Stomach smooth muscle (tissue), 2 donors: ENCODE results near the gene PDZD2.
"Not testable (repeated sequence)": the region's sequence is repeated elsewhere in the genome, so short reads cannot be mapped to it uniquely, and the experiment has no call there.

Experiments
- H3K27ac ChIP-seq: one replicate; pipeline ENCODE4 v1.7.0; 2013; ENCODE audit warnings: mild to moderate bottlenecking, low read length, inconsistent platforms
- H3K27me3 ChIP-seq, 2 donors: one replicate each; pipeline ENCODE4 v1.7.0; 2013; ENCODE audit warnings: low read length in 2 of 2; ENCODE audit not compliant: insufficient read depth in 2 of 2, control insufficient read depth in 1 of 2
- H3K36me3 ChIP-seq, 2 donors: one replicate each; pipeline ENCODE4 v1.7.0; 2013; ENCODE audit warnings: low read length in 2 of 2; ENCODE audit not compliant: control insufficient read depth in 2 of 2, insufficient read depth in 2 of 2
- H3K4me1 ChIP-seq: one replicate; pipeline ENCODE4 v1.7.0; 2013; ENCODE audit warnings: low read length; ENCODE audit not compliant: control insufficient read depth, insufficient read depth
- H3K4me3 ChIP-seq, 2 donors: one replicate each; pipeline ENCODE4 v1.7.0; 2013; ENCODE audit warnings: low read length in 2 of 2
- H3K9ac ChIP-seq, 2 donors: one replicate each; pipeline ENCODE4 v1.7.0; 2013; ENCODE audit warnings: low read length in 2 of 2, mild to moderate bottlenecking in 1 of 2
- H3K9me3 ChIP-seq, 2 donors: one replicate each; pipeline ENCODE4 v1.7.0; 2013; ENCODE audit warnings: low read length in 2 of 2; ENCODE audit not compliant: control insufficient read depth in 2 of 2
- donor health status: healthy.
- donor health status: Pancreatic carcinoma.

The PDZD2 gene

DNA sequence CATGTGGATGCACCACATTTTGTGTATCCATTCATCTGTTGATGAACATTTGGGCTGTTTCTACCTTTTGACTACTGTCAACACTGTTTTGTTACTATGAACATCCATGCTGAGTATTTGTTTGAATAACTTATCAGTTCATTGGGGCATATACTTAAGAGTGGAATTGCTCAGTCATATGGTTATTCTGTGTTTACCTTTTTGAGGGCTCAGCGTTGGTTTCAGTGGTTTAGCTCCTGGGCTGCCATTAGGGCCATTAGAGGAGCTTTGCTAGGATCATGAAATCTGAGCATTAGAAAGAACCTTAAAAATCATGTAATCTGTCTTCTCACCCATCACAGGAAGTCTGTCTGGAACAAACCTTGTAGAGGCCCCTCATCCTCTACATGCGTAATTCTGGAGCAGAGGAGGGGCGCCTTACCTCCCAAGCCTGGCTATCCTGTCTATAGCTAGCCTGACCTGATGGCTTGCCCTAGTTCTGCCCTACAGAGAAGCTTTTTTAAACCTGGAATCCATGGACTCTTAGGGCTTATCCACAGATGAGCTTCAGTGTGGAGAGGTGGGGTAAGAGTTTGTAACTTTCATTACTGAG lies 92.9 kb downstream of the PDZD2 start:
- no peaks in the 10 kb centered on the region for H3K4me1 ChIP-seq
- no peak overlapping the region for H3K4me3 ChIP-seq
- H3K9me3 ChIP-seq = no peaks in the 10 kb centered on the region
- no peak overlapping the region for H3K9ac ChIP-seq
- no peaks in the 10 kb centered on the region for H3K36me3 ChIP-seq
- no peak overlapping the region for H3K27ac ChIP-seq
- H3K27me3 ChIP-seq = peaks cover 0 to 2% of the 10 kb centered on the region in 2 donors

DNA sequence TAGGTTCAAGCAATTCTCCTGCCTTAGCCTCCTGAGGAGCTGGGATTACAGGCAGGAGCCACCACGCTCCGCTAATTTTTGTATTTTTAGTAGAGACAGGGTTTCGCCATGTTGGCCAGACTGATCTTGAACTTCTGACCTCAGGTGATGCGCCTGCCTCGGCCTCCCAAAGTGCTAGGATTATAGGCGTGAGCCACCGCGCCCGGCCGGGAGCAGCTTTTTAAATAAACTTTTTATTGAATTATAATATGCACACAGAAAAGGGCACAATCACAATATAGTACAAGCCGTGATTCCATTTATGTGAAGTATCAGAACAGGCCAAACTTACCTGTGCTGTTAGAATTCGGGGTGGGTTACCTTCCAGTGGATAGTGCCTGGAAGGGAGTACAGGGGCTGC lies 93.9 kb downstream of the PDZD2 start:
- not testable (repeated sequence) for H3K27ac ChIP-seq, H3K4me1 ChIP-seq, H3K27me3 ChIP-seq, H3K9me3 ChIP-seq, H3K4me3 ChIP-seq, H3K9ac ChIP-seq, H3K36me3 ChIP-seq

DNA sequence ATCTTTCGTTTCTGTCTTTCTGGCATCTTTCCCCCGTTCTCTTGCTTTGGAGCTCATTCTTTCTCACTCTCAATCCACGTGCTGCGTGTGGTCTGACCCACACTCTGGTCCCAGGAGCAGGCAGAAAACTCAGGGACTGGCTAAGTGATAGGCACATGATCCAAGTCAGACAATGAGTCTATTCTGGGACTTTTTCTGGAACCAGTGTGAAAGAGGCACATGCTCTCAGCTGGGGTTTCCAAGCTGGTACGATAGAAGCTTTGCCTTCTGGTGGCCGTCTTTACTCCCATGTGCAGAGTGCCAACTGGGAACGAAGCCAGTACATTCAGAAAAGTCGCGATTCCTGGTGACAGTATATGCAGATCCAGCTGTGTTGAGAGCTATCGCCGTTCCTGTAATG lies 94.4 kb downstream of the PDZD2 start:
- Histone ChIP-seq H3K9ac (no peak overlapping the region), H3K4me3 (no peak overlapping the region), H3K27ac (no peak overlapping the region), H3K27me3 (peaks cover 0 to 2% of the 10 kb centered on the region in 2 donors), H3K36me3 (no peaks in the 10 kb centered on the region), H3K4me1 (no peaks in the 10 kb centered on the region), H3K9me3 (no peaks in the 10 kb centered on the region)

DNA sequence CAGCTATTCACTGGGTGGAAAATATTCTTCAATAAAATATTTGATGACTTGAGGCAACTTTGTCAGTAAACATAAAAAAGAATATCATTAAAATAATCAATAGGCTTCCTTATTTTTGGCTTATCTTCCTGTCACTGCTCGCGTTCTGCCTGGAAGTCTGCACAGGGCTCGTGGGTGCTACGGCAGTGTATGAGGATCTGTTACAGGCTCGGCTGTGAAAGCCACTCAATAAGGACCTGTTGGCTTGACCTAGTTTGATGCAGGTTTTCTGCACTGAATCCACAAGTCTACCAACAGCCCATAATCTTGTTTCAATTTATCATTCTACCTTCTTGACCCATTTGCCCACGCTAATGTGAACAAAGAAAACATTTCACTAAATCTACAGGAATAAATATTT lies 97.2 kb downstream of the PDZD2 start:
- Histone ChIP-seq H3K27ac (no peak overlapping the region), H3K9me3 (peaks cover 0 to 5% of the 10 kb centered on the region in 2 donors), H3K36me3 (no peaks in the 10 kb centered on the region), H3K27me3 (peaks cover 0 to 2% of the 10 kb centered on the region in 2 donors), H3K4me3 (no peak overlapping the region), H3K9ac (no peak overlapping the region), H3K4me1 (no peaks in the 10 kb centered on the region)

DNA sequence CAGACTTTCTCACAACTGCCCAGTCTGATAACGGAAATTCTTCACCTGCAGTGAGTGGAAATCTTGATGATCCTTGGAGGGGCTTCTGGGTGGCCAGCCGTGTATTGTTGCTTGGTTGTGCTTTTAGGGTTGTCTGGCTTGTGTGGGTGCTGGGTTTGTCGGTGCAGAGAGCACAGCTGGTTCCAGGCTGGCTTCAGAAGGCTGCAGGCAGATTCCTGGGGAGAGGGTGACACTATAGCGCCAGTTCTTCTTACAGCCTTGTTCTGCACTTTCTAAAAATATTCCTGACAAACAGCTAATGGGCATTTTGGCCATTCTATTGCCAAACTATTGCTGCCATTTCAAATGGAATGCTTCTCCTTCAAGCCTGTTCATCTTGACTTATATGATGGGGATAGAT lies 99.3 kb downstream of the PDZD2 start:
- Histone ChIP-seq H3K27ac (no peak overlapping the region), H3K27me3 (no peaks in the 10 kb centered on the region), H3K4me3 (no peak overlapping the region), H3K36me3 (no peaks in the 10 kb centered on the region), H3K4me1 (no peaks in the 10 kb centered on the region), H3K9me3 (peaks cover 0 to 5% of the 10 kb centered on the region in 2 donors), H3K9ac (no peak overlapping the region)

DNA sequence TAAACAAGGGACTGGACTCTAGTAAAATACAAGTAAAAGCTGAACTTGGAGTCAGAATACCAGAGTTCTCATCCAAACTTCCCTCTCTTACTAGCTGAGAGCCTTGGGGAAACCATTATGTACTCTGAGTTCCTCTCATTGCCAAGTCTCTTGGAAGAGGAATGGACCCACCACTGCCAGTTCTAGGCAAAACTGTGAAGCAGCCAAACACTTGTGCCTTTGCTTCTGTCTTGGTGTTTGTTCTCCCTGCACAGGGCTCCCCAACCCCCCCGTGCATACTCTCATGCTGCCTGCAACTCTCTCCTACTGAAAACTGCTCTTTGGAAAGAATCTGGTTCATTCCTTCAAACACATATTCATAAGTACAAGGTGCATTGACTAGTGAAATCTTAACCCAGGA lies 102.6 kb downstream of the PDZD2 start:
- H3K36me3 ChIP-seq = no peaks in the 10 kb centered on the region
- H3K27me3 ChIP-seq = no peaks in the 10 kb centered on the region
- no peaks in the 10 kb centered on the region for H3K4me1 ChIP-seq
- H3K9ac ChIP-seq = no peak overlapping the region
- no peak overlapping the region for H3K27ac ChIP-seq
- H3K9me3 ChIP-seq = peaks cover 0 to 5% of the 10 kb centered on the region in 2 donors
- H3K4me3 ChIP-seq = no peak overlapping the region

DNA sequence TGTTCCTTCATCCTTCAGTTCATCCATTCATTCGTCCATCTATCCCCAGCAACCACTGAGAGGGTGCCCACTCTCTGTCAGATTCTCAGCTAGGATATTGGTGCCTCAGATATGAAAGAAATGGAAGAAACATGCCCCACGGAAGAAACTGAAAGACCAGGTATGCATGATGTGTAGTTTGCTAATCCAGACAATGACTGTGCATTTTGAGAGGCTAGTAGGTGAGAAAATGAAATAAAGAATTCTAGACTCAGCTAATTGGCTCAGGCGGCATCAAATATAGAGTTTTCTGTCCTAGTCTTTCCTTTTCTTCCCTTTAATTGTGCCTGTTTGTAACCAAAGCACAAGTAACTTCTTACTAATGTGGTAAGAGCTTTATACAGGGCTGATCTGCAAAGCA lies 104.7 kb downstream of the PDZD2 start:
- Histone ChIP-seq H3K9ac (no peak overlapping the region), H3K27me3 (peaks cover 0 to 2% of the 10 kb centered on the region in 2 donors)

DNA sequence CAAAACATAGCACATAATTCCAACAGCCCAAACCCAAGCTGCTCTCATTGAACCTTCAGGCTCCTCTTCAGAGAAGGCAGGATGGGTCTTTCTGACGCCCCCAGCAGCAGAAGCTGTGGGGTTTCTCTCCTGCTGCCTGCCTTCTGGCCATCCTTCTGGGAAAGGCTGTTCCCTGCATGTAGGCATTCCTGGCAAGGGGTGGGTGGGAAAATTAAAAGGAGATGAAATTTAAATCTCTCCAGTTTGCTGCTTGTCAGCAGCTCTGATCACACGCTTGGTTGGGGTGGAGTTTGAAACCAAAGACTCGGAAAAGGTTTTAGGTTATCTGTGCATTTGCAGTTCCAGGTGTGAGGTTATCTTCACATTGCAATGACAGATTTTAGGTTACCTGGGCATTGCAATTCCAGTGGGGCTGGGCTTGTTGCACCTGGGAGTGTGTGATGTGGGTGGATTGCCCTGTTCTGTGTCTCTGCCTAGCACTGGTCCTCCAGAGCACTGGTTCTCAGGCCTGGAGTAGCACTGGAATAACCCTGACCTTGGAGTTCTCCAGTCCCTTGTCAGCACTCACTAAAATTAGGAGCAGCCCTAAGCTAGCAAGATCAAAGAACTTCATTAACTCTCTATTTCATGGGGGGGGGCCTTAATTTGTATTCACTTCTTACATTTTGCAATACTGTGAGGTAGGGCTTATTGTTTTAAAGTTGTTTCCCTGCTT lies 109.7 kb downstream of the PDZD2 start:
- Histone ChIP-seq H3K9ac (no peak overlapping the region), H3K27ac (no peak overlapping the region), H3K4me3 (no peak overlapping the region), H3K4me1 (no peaks in the 10 kb centered on the region), H3K27me3 (peaks cover 0 to 2% of the 10 kb centered on the region in 2 donors), H3K9me3 (no peaks in the 10 kb centered on the region), H3K36me3 (no peaks in the 10 kb centered on the region)

More for the DNA sequence above, 104.7 kb downstream of the PDZD2 start:
- Histone ChIP-seq H3K4me3 (no peak overlapping the region), H3K9me3 (peaks cover 0 to 5% of the 10 kb centered on the region in 2 donors), H3K36me3 (no peaks in the 10 kb centered on the region), H3K4me1 (no peaks in the 10 kb centered on the region), H3K27ac (no peak overlapping the region)

DNA sequence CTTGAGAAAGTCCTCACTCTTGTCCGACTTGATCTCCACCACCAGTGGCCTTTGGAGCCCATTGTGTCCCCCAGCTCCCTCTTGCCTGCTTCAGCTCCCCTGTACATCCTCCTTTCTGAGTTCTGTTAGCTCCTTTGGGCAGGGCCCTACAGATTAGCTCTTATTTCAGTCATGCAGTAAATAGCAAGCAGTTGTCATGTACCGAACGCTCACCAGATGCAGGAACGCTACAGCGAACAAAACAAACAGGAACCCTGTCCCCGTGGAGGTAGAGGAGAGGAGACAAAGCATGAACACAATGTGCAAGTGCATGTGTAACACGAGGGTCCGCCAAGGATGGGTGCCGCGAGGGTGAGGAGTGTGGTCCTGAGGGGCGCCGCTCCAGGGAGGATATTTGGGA lies 111.3 kb downstream of the PDZD2 start:
- no peak overlapping the region for H3K4me3 ChIP-seq
- H3K36me3 ChIP-seq = no peaks in the 10 kb centered on the region
- H3K9ac ChIP-seq = no peak overlapping the region
- H3K4me1 ChIP-seq = no peaks in the 10 kb centered on the region
- H3K27ac ChIP-seq = no peak overlapping the region
- no peaks in the 10 kb centered on the region for H3K9me3 ChIP-seq
- H3K27me3 ChIP-seq = peaks cover 0 to 2% of the 10 kb centered on the region in 2 donors

DNA sequence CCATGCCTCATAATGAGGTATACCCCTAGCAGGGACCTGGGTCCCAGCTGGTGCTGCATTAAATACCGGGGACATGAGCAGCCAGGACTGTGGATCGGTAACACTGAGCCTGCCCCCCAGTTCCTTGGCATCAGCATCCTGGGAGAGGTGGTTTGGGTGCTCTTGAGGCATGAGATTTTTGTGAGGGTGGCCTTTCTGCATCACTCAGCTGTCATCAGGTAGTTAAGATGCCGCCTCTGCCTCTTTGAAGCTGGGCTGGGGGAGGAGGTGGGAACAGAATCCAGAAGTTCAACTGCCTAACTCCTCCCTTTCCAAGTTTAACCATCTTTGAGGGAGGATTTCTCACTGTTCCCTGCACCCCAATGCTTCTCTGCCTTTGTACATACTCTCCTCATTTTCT lies 112.7 kb downstream of the PDZD2 start:
- no peak overlapping the region for H3K9ac ChIP-seq
- H3K27me3 ChIP-seq = peaks cover 0 to 2% of the 10 kb centered on the region in 2 donors
- no peaks in the 10 kb centered on the region for H3K9me3 ChIP-seq
- no peak overlapping the region for H3K27ac ChIP-seq
- no peaks in the 10 kb centered on the region for H3K4me1 ChIP-seq
- H3K36me3 ChIP-seq = no peaks in the 10 kb centered on the region
- no peak overlapping the region for H3K4me3 ChIP-seq

DNA sequence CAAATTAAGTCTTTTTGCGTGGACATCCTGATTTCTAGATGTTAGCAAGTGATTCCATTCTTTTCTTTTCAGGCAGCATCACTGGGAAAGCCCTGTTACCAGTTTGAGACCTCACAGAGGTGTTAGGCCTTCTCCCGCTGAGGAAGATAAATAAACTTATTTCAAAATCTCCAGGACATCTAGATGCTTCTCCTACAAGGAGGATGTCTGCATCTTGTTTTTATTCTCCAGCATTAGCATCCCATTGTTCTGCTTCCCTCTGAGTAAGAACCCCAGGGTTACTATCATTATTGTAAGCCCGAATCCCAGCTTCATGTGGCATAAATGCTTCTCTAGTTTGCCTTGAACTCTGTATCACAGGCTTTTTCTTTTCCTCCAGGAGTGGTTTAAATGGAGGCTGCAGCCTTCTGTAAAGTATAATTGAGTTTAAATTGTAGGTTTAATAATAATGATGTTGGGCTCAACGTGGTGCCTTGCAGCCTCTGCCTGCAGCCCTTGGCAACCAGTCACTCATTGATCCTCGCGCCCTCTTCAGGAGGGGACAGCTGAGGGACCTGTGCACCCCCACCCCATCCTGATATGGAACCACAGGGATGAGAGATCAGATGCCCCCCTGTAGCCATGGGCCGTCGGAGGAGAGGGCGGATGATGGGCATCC lies 114.9 kb downstream of the PDZD2 start:
- Histone ChIP-seq H3K36me3 (no peaks in the 10 kb centered on the region), H3K4me3 (no peak overlapping the region), H3K4me1 (no peaks in the 10 kb centered on the region), H3K9me3 (no peaks in the 10 kb centered on the region), H3K27ac (no peak overlapping the region), H3K27me3 (no peaks in the 10 kb centered on the region), H3K9ac (no peak overlapping the region)
